Neural progenitor cell (in vitro differentiated cells): ENCODE measurements around the gene SLC6A11.

Experiments used
- EZH2 ChIP-seq: fragments of 200-600 bp; sonication (generic); IDR thresholded peaks from 2 replicates; pipeline ENCODE4 v1.6.1; 2017; ENCODE audit warnings: antibody characterized with exemption, mild to moderate bottlenecking, moderate library complexity
- TF ChIP-seq, protein P1 (sequence below): fragments of 200-600 bp; sonication (generic); IDR thresholded peaks from 2 replicates; pipeline ENCODE4 v1.5.1; 2017; ENCODE audit warnings: antibody characterized with exemption, mild to moderate bottlenecking

DNA sequence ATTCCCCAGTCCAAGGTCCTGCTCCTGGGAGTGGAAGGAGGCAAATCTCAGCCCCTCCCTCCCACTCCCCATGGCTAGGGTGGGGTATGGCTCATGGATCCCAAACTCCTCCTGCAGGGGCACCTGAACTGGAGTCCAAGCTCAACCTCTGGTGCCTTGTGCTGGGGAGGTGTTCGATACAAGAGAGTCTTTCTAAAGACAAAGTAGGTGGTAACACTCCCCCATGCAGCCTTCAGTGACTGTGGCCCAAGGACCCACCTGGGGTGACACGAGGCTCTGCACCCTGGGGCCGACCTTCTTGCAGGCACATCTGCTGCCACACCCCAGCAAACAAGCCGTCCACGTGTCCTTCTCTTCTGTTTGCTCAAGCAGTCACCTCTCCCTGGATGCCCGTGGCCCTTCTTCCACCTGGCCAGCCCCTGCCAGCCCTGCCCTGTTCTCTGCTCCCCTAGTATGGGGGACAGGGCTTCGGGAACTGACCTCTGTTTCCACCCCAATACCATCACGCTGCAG lies 36.7 kb upstream of the SLC6A11 start:
- TF ChIP-seq, protein P1, sequence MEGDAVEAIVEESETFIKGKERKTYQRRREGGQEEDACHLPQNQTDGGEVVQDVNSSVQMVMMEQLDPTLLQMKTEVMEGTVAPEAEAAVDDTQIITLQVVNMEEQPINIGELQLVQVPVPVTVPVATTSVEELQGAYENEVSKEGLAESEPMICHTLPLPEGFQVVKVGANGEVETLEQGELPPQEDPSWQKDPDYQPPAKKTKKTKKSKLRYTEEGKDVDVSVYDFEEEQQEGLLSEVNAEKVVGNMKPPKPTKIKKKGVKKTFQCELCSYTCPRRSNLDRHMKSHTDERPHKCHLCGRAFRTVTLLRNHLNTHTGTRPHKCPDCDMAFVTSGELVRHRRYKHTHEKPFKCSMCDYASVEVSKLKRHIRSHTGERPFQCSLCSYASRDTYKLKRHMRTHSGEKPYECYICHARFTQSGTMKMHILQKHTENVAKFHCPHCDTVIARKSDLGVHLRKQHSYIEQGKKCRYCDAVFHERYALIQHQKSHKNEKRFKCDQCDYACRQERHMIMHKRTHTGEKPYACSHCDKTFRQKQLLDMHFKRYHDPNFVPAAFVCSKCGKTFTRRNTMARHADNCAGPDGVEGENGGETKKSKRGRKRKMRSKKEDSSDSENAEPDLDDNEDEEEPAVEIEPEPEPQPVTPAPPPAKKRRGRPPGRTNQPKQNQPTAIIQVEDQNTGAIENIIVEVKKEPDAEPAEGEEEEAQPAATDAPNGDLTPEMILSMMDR, result no peak
- no peak for TF ChIP-seq EZH2
